Choroid plexus epithelial cell (primary cell): ENCODE data around the gene DDX39B.

Experiments
- DNase-seq: peaks from one replicate; pipeline ENCODE4 v3.0.0-alpha.2; 2010; ENCODE audit warnings: low read depth
- H3K4me3 ChIP-seq: 2 replicates; pipeline ENCODE4 v1.5.1; 2011; ENCODE audit warnings: low read depth, mild to moderate bottlenecking, control low read depth, low read length, moderate library complexity
- TF ChIP-seq, protein P1 (sequence below): conservative IDR thresholded peaks from 2 replicates; pipeline ENCODE4 v1.5.1; 2011; ENCODE audit warnings: low read depth, mild to moderate bottlenecking, control low read depth, inconsistent platforms, low read length, moderate library complexity

Gene DDX39B

DNA sequence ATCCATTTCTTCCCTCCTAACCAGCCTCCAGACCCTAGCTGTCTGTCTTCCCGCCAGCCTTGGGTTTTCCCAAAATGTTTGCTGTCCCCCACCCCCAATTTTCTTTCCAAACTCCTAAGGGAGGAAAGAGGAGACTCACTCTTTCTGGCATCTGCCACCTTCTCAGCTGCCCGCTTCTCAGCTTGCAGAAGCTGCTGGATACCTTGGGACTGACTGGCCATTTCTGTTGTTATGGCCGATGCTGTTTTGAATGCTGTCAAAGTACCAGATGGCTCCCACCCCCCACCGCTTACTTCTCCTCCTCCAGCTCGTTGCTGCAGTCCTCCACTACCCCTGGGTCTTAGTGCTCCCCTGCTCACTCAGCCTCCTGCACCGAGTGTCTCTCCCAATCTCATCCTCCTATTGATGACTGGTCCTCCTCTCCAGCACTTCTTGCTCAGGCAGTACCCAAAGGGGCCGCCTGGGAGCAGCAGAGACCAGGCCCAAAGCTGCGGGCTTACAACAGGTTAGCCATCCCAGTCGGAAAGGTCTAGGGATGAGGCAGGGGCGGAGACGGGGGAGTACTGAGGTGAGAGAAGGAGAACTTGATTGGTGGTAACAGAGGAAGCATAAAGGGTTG lies 4.6 kb upstream of the DDX39B start, which contains the start of gene ATP6V1G2:
Gene ATP6V1G2, minus strand, starts transcription at position 270 of the 619 bp plus-strand sequence. Its CDS starts 49 bp downstream, at position 221.
- TF ChIP-seq, protein P1, sequence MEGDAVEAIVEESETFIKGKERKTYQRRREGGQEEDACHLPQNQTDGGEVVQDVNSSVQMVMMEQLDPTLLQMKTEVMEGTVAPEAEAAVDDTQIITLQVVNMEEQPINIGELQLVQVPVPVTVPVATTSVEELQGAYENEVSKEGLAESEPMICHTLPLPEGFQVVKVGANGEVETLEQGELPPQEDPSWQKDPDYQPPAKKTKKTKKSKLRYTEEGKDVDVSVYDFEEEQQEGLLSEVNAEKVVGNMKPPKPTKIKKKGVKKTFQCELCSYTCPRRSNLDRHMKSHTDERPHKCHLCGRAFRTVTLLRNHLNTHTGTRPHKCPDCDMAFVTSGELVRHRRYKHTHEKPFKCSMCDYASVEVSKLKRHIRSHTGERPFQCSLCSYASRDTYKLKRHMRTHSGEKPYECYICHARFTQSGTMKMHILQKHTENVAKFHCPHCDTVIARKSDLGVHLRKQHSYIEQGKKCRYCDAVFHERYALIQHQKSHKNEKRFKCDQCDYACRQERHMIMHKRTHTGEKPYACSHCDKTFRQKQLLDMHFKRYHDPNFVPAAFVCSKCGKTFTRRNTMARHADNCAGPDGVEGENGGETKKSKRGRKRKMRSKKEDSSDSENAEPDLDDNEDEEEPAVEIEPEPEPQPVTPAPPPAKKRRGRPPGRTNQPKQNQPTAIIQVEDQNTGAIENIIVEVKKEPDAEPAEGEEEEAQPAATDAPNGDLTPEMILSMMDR = peak; percentile 99
- DNase-seq = peak; percentile 98
- peak within 1 kb of the TSS; percentile 66 for H3K4me3 ChIP-seq

DNA sequence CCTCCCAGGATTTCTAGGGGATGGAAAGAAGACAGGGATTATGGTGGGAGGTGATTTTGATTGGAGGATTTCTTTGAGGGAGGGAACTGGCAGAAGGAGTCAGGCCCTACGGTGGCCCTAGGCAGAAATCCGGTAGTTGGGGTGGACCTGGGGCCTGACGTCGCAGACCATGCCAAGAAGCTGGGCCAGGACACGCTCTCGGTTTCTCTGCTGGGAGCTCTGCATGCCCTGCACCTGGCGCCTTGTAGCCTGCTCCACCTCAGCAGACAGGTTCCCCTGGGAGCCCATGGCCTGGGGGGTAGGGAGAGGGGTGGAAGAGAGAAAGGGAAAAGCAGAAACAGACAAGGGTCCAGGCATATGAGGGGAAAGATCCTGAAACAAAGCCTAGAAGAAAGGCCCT lies 3.5 kb upstream of the DDX39B start:
- DNase-seq = no peak
- TF ChIP-seq, protein P1 = no peak
- H3K4me3 ChIP-seq = no peak overlapping the region

DNA sequence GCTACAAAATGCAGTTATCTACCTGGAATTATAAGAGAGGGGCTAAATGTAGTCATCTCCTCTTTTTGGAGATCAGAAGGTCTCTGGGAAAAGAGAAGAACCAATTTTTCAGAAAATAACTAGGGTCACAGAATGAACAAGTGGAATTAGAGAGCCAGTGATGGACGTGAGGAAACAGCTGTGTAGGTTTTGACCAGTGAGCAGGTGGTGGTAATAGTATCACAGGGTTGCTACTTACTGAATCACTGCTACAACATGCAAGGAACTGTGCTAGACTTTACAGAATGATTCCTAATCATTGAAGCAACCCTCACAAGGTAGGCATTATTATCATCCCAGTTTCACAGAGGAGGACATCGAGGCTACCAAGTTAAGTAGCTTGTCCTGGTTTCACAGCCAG lies 2.9 kb upstream of the DDX39B start:
- H3K4me3 ChIP-seq = no peak overlapping the region
- DNase-seq = no peak
- TF ChIP-seq, protein P1 = no peak

DNA sequence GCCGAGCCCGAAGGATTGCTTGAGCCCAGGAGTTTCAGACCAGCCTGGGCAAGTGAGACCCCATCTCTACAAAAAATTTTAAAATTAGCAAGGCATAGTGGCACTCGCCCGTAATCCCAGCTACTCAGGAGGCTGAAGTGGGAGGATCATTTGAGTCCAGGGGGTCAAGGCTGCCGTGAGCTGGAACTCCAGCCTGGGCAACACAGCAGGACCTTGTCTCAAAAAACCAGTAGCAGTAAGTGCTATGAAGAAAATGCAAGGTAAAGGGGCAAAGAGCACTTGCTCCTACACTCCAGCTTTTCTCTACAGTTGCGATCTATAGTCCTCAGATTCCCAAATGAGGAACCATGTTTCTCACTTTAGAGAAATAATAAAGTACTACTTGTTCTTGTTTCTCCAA lies 1.8 kb upstream of the DDX39B start:
- H3K4me3 ChIP-seq = no peak overlapping the region
- no peak for DNase-seq
- TF ChIP-seq, protein P1 = no peak

DNA sequence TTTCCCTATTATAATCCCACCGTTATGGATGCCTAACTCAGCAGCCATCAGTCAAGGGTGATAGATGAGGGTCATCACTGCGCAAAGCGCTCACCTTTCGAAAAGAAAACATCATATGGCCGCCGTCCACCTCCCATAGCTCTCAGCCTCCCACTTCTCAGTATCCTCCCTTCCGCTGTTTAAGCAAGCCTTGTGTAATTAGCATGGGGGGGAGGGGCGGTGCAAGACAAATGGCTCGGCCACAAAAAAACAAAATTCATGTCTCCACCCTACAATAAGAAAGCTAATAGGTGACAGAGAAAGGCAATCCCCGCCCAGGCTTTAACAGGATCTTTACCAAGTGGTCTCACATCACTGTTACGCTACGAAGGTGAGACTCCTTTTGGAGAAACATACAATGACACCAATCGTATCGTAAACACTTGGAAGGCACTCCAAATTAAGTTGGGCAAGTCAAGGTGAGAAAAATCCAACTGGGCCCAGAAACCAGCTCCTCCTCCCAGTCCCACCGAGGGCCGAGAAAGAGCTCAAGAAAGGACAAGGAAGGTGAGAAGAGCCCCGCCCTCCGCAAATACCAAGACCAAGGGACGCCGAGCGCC lies 645 bp downstream of the DDX39B start:
- peak; percentile 76 for DNase-seq
- peak overlapping the region; percentile 94 for H3K4me3 ChIP-seq
- TF ChIP-seq, protein P1 = no peak

DNA sequence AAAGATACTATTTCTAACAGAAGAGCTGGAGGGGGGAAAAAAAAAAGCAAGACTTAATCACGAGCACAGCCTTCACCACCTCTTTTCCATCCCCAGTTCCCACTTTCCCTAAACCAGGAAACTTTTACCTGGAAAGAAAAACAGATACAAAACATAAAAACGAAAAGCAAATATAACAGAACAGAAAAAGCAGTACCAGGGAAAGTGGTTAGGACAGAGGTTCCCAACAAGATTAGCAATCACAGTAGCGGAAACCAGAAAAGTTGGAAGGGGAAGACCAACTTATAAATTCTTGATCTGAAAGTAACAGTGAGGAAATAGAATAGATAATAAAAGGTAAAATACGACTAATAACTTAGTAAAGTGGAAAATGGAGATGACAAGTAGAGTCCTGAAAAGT lies 1.2 kb downstream of the DDX39B start:
- TF ChIP-seq, protein P1 = no peak
- H3K4me3 ChIP-seq = peak overlapping the region; percentile 94
- no peak for DNase-seq
